Measurements from ENCODE around the gene ZNF805. TPM values are rescaled to one million over a fixed set of nuclear protein-coding genes. Genes with fewer than 3 reads are reported as not detected.

ZNF805 gene
- total RNA-seq, 1 experiment from 2014 or later: 11.8 TPM

GRCh38 chr19:57280165-57280961 lies 39.9 kb downstream of the ZNF805 start, which contains the start of gene ZNF460:
Gene ZNF460 (plus strand): TSS chr19:57280485. CDS start chr19:57280807, 322 bp downstream.
- BruUV-seq (replicated peaks): TSS peak; percentile 51
- Mint-ChIP-seq H3K4me3 (ENCODE audit: unreplicated experiment) (no peak within 1 kb of the TSS), H3K36me3 (ENCODE audit: insufficient read depth, unreplicated experiment) (peaks cover 38% of the 10 kb centered on the region), H3K27me3 (ENCODE audit: insufficient read depth, unreplicated experiment) (no peaks in the 10 kb centered on the region), H3K9me3 (ENCODE audit: unreplicated experiment) (no peaks in the 10 kb centered on the region), H3K4me1 (ENCODE audit: insufficient read depth, unreplicated experiment) (peaks cover 18% of the 10 kb centered on the region), H3K27ac (ENCODE audit: low read depth, unreplicated experiment) (no peak within 1 kb of the TSS)
- no peak for TF ChIP-seq CTCF (IDR thresholded peaks at IDR 0.05; ENCODE audit: unreplicated experiment)
- ChIA-PET POLR2A (interaction anchor here (0.5 to 4.9 kb wide), 11 partner anchors 9 to 220 kb away, joined by 3 to 30 read pairs (median 5); partner anchors contain the start of genes TRAPPC2B, ZNF304, ZNF547 and ZNF773), CTCF (interaction anchor here (0.7 to 1.3 kb wide), 5 partner anchors 21 to 77 kb away, joined by 3 to 4 read pairs (median 3); no protein-coding TSS in a partner anchor)
- intact Hi-C loops (cut with micrococcal nuclease): loop anchor here (1.0 to 2.0 kb wide), 4 partner anchors 22 to 70 kb away; partner anchors contain the start of genes ZNF304 and ZNF805
- peak; percentile 98 for DNase-seq (ENCODE audit: unreplicated experiment)

- no peaks in the 10 kb centered on the region for H3K27me3 Mint-ChIP-seq (ENCODE audit: insufficient read depth, unreplicated experiment)
- no TSS peak for BruUV-seq (replicated peaks)
- DNase-seq (ENCODE audit: unreplicated experiment): peak; percentile 35
- TF ChIP-seq CTCF (IDR thresholded peaks at IDR 0.05; ENCODE audit: unreplicated experiment): no peak
- H3K4me1 Mint-ChIP-seq (ENCODE audit: insufficient read depth, unreplicated experiment): peaks cover 20% of the 10 kb centered on the region
- intact Hi-C loops (cut with micrococcal nuclease): loop anchor here (1.0 to 2.0 kb wide), 4 partner anchors 21 to 70 kb away; partner anchors contain the start of genes ZNF304 and ZNF805
- CTCF ChIA-PET: interaction anchor here (0.7 to 1.3 kb wide), 4 partner anchors 19 to 178 kb away, joined by 3 to 4 read pairs (median 3); no protein-coding TSS in a partner anchor
- POLR2A ChIA-PET: interaction anchor here (0.5 to 4.9 kb wide), 12 partner anchors 13 to 426 kb away, joined by 3 to 30 read pairs (median 3); partner anchors contain the start of genes TRAPPC2B, ZNF304, ZNF547 and ZNF773
- no peak overlapping the region for H3K4me3 Mint-ChIP-seq (ENCODE audit: unreplicated experiment)
- peaks cover 40% of the 10 kb centered on the region for H3K36me3 Mint-ChIP-seq (ENCODE audit: insufficient read depth, unreplicated experiment)
- no peaks in the 10 kb centered on the region for H3K9me3 Mint-ChIP-seq (ENCODE audit: unreplicated experiment)
- H3K27ac Mint-ChIP-seq (ENCODE audit: low read depth, unreplicated experiment): no peak overlapping the region
Observed at GRCh38 chr19:57280962-57281400, 40.5 kb downstream of the ZNF805 start.

- H3K4me1 Mint-ChIP-seq (ENCODE audit: insufficient read depth, unreplicated experiment): peaks cover 20% of the 10 kb centered on the region
- no peaks in the 10 kb centered on the region for H3K27me3 Mint-ChIP-seq (ENCODE audit: insufficient read depth, unreplicated experiment)
- intact Hi-C loops (cut with micrococcal nuclease): no loop called here
- no TSS peak for BruUV-seq (replicated peaks)
- H3K36me3 Mint-ChIP-seq (ENCODE audit: insufficient read depth, unreplicated experiment): peaks cover 47% of the 10 kb centered on the region
- peak; percentile 21 for DNase-seq (ENCODE audit: unreplicated experiment)
- CTCF ChIA-PET: interaction anchor here (0.6 to 1.3 kb wide), 4 partner anchors 12 to 65 kb away, joined by 3 to 4 read pairs (median 4); no protein-coding TSS in a partner anchor
- H3K4me3 Mint-ChIP-seq (ENCODE audit: unreplicated experiment): no peak overlapping the region
- no peaks in the 10 kb centered on the region for H3K9me3 Mint-ChIP-seq (ENCODE audit: unreplicated experiment)
- no peak for TF ChIP-seq CTCF (IDR thresholded peaks at IDR 0.05; ENCODE audit: unreplicated experiment)
- POLR2A ChIA-PET: interaction anchor here (1.1 to 4.9 kb wide), 4 partner anchors 12 to 81 kb away, joined by 4 to 30 read pairs (median 6); partner anchors contain the start of genes TRAPPC2B, ZNF304 and ZNF547
- no peak overlapping the region for H3K27ac Mint-ChIP-seq (ENCODE audit: low read depth, unreplicated experiment)
Observed at GRCh38 chr19:57282011-57282643, 41.7 kb downstream of the ZNF805 start.

Measured in MCF 10A (cell line).